GM12878 (cell line): ENCODE data around the gene GRM1. TPM values are rescaled to one million over a fixed set of nuclear protein-coding genes. Genes with fewer than 3 reads are reported as not detected.

Source experiments
- ATAC-seq: fragments of 200-7000 bp; cut with Tn5 transposase; 3 replicates; pipeline ENCODE4 v1.9.1; 2020; ENCODE audit warnings: mild to moderate bottlenecking, moderate library complexity
- BruUV-seq: library from RNA; stranded (reverse); fragments of 400-500 nt; replicated peaks from 2 replicates; lab custom pipeline; 2021; lab: Mats Ljungman, UMichigan
- CTCF ChIA-PET: fragments of 300-600 bp; sonication (Branson Sonifier 250); formaldehyde crosslinking; extraction: SDS; loops from one replicate; lab custom pipeline; 2021; ENCODE audit warnings: inconsistent platforms; lab: Yijun Ruan, JAX
- POLR2A ChIA-PET: fragments of 350-600 bp; formaldehyde crosslinking; extraction: SDS; loops from one replicate; lab custom pipeline; 2021; ENCODE audit warnings: inconsistent platforms; lab: Charles Lee
- RAD21 ChIA-PET: fragments of 300-600 bp; sonication (Branson Sonifier 250); formaldehyde crosslinking; loops from one replicate; lab custom pipeline; 2023; ENCODE audit warnings: antibody characterized with exemption; ENCODE audit not compliant: unreplicated experiment; lab: Charles Lee
- SMC1A ChIA-PET: fragments of 300-600 bp; sonication (Branson Sonifier 250); formaldehyde crosslinking; loops from one replicate; lab custom pipeline; 2023; ENCODE audit not compliant: unreplicated experiment, uncharacterized antibody; lab: Charles Lee
- DNase-seq: peaks from one replicate; pipeline ENCODE4 v3.0.0-alpha.2; 2011; ENCODE audit warnings: low read depth, low spot score
- FAIRE-seq: peaks from 3 replicates; lab custom pipeline; 2011; peaks lifted over from hg19 to GRCh38; lab: Jason Lieb, UNC
- H2AFZ ChIP-seq: 2 replicates; pipeline ENCODE4 v1.6.0; 2011; ENCODE audit warnings: low read depth, low read length, control low read depth; ENCODE audit not compliant: control insufficient read depth
- H3K27ac ChIP-seq: 2 replicates; pipeline ENCODE4 v1.5.1; 2011; ENCODE audit warnings: control low read depth; ENCODE audit not compliant: control insufficient read depth, insufficient read depth
- H3K27me3 ChIP-seq, 2 experiments: replicated peaks in 1 of 2; 2 replicates each; pipeline versions ENCODE4 v1.6.0 to v1.6.1; 2011; ENCODE audit warnings: low read length in 1 of 2; ENCODE audit not compliant: control insufficient read depth in 2 of 2, insufficient read depth in 2 of 2
- H3K36me3 ChIP-seq, 2 experiments: 2 replicates each; pipeline ENCODE4 v1.5.1; 2011; ENCODE audit warnings: low read length in 1 of 2; ENCODE audit not compliant: control insufficient read depth in 2 of 2, insufficient read depth in 2 of 2
- H3K4me1 ChIP-seq: 2 replicates; pipeline ENCODE4 v1.6.1; 2011; ENCODE audit warnings: mild to moderate bottlenecking, low read length, moderate library complexity, mixed read lengths; ENCODE audit not compliant: control insufficient read depth, insufficient read depth
- H3K4me2 ChIP-seq: 2 replicates; pipeline ENCODE4 v1.6.0; 2011; ENCODE audit warnings: control low read depth; ENCODE audit not compliant: control insufficient read depth, insufficient read depth
- H3K4me3 ChIP-seq: fragments of 200-600 bp; sonication (generic); 2 replicates; pipeline ENCODE4 v1.5.1; 2016
- H3K79me2 ChIP-seq: 2 replicates; pipeline ENCODE4 v1.6.0; 2011; ENCODE audit warnings: low read length; ENCODE audit not compliant: control insufficient read depth, insufficient read depth
- H3K9ac ChIP-seq: 2 replicates; pipeline ENCODE4 v1.8.0; 2011; ENCODE audit warnings: low read length, control low read depth, mixed read lengths; ENCODE audit not compliant: control insufficient read depth, insufficient read depth
- H3K9me3 ChIP-seq: replicated peaks from 3 replicates; pipeline ENCODE4 v1.5.1; 2011; ENCODE audit warnings: mild to moderate bottlenecking, low read length; ENCODE audit not compliant: control insufficient read depth, insufficient read depth
- H4K20me1 ChIP-seq: 2 replicates; pipeline ENCODE4 v1.6.0; 2011; ENCODE audit not compliant: control insufficient read depth, insufficient read depth
- CREB1 ChIP-seq: IDR thresholded peaks from 2 replicates; pipeline ENCODE4 v1.6.1; 2012; ENCODE audit warnings: low read depth, mild to moderate bottlenecking, inconsistent platforms
- FOXK2 ChIP-seq: fragments of 450-650 bp; IDR thresholded peaks from 2 replicates; pipeline ENCODE4 v1.6.1; 2017; ENCODE audit warnings: mild to moderate bottlenecking, moderate library complexity
- HCFC1 ChIP-seq: fragments of 150-350 bp; IDR thresholded peaks from 2 replicates; pipeline ENCODE4 v1.6.1; 2014; ENCODE audit warnings: low read length
- HDGF ChIP-seq: fragments of 450-650 bp; IDR thresholded peaks from 2 replicates; pipeline ENCODE4 v1.6.1; 2016; ENCODE audit warnings: antibody characterized with exemption
- NFYB ChIP-seq: IDR thresholded peaks from 2 replicates; pipeline ENCODE4 v1.6.1; 2011; ENCODE audit warnings: low read depth, mild to moderate bottlenecking, low read length, improper control_type of control experiment, moderate library complexity; ENCODE audit not compliant: insufficient read depth
- PKNOX1 ChIP-seq: fragments of 450-650 bp; IDR thresholded peaks from 2 replicates; pipeline ENCODE4 v1.6.1; 2016; ENCODE audit warnings: mild to moderate bottlenecking
- RELB ChIP-seq: fragments of 450-650 bp; IDR thresholded peaks from 2 replicates; pipeline ENCODE4 v1.6.1; 2017; ENCODE audit warnings: low read depth, mild to moderate bottlenecking, moderate library complexity
- SMC3 ChIP-seq: IDR thresholded peaks from 2 replicates; pipeline ENCODE4 v1.6.1; 2011; ENCODE audit warnings: low read length, improper control_type of control experiment, borderline replicate concordance
- ZNF592 ChIP-seq: fragments of 450-650 bp; IDR thresholded peaks from 2 replicates; pipeline ENCODE4 v1.6.1; 2017; ENCODE audit warnings: mild to moderate bottlenecking, moderate library complexity
- WGBS: methylation state at CpG from one replicate; pipeline ENCODE4 v1.1.6; 2016; ENCODE audit warnings: low lambda C conversion rate; ENCODE audit not compliant: insufficient replicate concordance, insufficient coverage; ENCODE audit errors: missing lambda C conversion rate; 5-methylcytosine and 5-hydroxymethylcytosine counted together
- in situ Hi-C: fragments of 300-500 bp; cut with MboI; formaldehyde crosslinking; loops from 9 replicates; pipeline ENCODE4 v1.14.3; 2018; ENCODE audit warnings: mixed read lengths
- intact Hi-C: fragments of 100-400 bp; cut with micrococcal nuclease; formaldehyde crosslinking; loops from one replicate; pipeline ENCODE4 v1.14.2; 2022; ENCODE audit not compliant: unreplicated experiment
- polyA plus RNA-seq, 11 experiments: library from polyadenylated mRNA; depleted of rRNA in 4 of 11; unstranded in 6 of 11; stranded (reverse) in 5 of 11; fragments of >200 nt; fragmentation: Nextera tagmentation in 4 of 11; fragmentation: Illumina TruSeq in 1 of 11; extraction: Ambion mirVana in 4 of 11; extraction: Trizol in 1 of 11; gene quantifications; 1 replicate in 1 of 11; 2 replicates in 10 of 11; pipeline versions ENCODE4 v1.2.1 to v1.2.3, GENCODE V29; 2011 to 2016; ENCODE audit warnings: inconsistent platforms in 2 of 11, missing spikeins in 2 of 11, low read depth in 1 of 11
- total RNA-seq, 4 experiments: library from RNA; depleted of rRNA in 3 of 4; stranded (reverse); fragments of >200 nt in 3 of 4; fragmentation: Illumina TruSeq in 1 of 4; extraction: Trizol in 1 of 4; gene quantifications; 2 replicates each; pipeline versions ENCODE4 v1.2.1 to v1.2.3, GENCODE V29; 2013 to 2021
- TF ChIP-seq, protein P1 (sequence below): IDR thresholded peaks from 2 replicates; pipeline ENCODE4 v1.6.1; 2012; ENCODE audit warnings: low read depth, low read length, improper control_type of control experiment

GRM1 gene
- total and polyA plus RNA-seq, 10 of the 15 experiments (the other 5 are each of a cell fraction or from before 2014, with no cell fraction given): 0.04 TPM; not detected in 9

DNA sequence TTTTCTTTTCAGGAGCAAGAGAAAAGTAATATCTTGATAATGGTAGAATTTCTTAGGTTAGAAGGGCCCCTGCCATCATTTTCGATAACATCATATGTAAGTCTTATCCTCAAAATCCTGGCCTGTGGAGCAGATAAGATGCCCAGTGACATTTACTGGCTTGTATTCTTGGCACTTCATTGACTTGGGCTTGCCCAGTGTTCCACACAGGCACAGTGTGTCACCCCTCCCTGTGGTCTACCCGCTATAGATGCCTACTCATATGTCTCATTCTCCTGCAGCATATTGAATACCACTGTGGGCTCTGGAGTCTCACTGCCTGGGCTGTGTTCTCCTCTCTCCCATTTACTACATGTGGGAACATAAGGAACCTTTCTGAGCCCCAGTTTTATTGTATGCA is 105.0 kb downstream of the GRM1 start (continued):
- TF ChIP-seq ZNF592 (no peak), HDGF (no peak), CREB1 (no peak), FOXK2 (no peak)

- ChIA-PET RAD21 (no interaction called here), CTCF (no interaction called here), POLR2A (no interaction called here), SMC1A (no interaction called here)
- intact Hi-C loops: no loop called here
- FAIRE-seq (no peak), DNase-seq (no peak), ATAC-seq (no peak)
- in situ Hi-C loops: no loop called here
- TF ChIP-seq RELB (no peak), NFYB (no peak), HCFC1 (no peak), PKNOX1 (no peak), SMC3 (no peak)
- TF ChIP-seq, protein P1, sequence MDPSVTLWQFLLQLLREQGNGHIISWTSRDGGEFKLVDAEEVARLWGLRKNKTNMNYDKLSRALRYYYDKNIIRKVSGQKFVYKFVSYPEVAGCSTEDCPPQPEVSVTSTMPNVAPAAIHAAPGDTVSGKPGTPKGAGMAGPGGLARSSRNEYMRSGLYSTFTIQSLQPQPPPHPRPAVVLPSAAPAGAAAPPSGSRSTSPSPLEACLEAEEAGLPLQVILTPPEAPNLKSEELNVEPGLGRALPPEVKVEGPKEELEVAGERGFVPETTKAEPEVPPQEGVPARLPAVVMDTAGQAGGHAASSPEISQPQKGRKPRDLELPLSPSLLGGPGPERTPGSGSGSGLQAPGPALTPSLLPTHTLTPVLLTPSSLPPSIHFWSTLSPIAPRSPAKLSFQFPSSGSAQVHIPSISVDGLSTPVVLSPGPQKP: no peak
- H3K4me1 ChIP-seq: no peaks in the 10 kb centered on the region
- H3K27ac ChIP-seq: no peak overlapping the region
- H2AFZ ChIP-seq: no peak overlapping the region
- H3K27me3 ChIP-seq: no peaks in the 10 kb centered on the region
- no peaks in the 10 kb centered on the region; the same call in 2 of the 3 replicates for H3K9me3 ChIP-seq
- no peak overlapping the region for H3K4me3 ChIP-seq
- H4K20me1 ChIP-seq: no peaks in the 10 kb centered on the region
- no peaks in the 10 kb centered on the region for H3K79me2 ChIP-seq
- WGBS: 52% methylated on average over 2 of the region's 2 CpGs
- no peak overlapping the region for H3K9ac ChIP-seq
- no TSS peak for BruUV-seq
- no peak overlapping the region for H3K4me2 ChIP-seq
- no peaks in the 10 kb centered on the region for H3K36me3 ChIP-seq
These were observed 106.3 kb downstream of the GRM1 start for GRCh38 chr6:146135167-146135566.
